GM23338 (cell line): Measurements from ENCODE around the gene RCE1. TPM values are rescaled to one million over a fixed set of nuclear protein-coding genes. Genes with fewer than 3 reads are reported as not detected.

Experiments
- ATAC-seq: fragments of 200-7000 bp; cut with Tn5 transposase; 3 replicates; pipeline ENCODE4 v1.9.1; 2020
- DNase-seq: peaks from one replicate; pipeline ENCODE4 v3.0.0-alpha.2; 2015; ENCODE audit warnings: low spot score
- H2AFZ ChIP-seq: fragments of 200-600 bp; sonication (generic); 2 replicates; pipeline ENCODE4 v1.8.0; 2016; ENCODE audit warnings: antibody characterized with exemption, mild to moderate bottlenecking, moderate library complexity
- H3F3A ChIP-seq: fragments of 200-600 bp; sonication (generic); replicated peaks from 2 replicates; pipeline ENCODE4 v1.8.0; 2017; ENCODE audit warnings: antibody characterized with exemption, mixed run types, low read depth
- H3K27ac ChIP-seq: fragments of 200-600 bp; sonication (generic); 2 replicates; pipeline ENCODE4 v1.6.1; 2016; ENCODE audit warnings: low read depth
- H3K27me3 ChIP-seq: fragments of 200-600 bp; sonication (generic); 2 replicates; pipeline ENCODE4 v1.8.0; 2016; ENCODE audit warnings: mild to moderate bottlenecking, mixed run types, moderate library complexity; ENCODE audit not compliant: insufficient read depth
- H3K36me3 ChIP-seq: fragments of 200-600 bp; sonication (generic); 2 replicates; pipeline ENCODE4 v1.8.0; 2016; ENCODE audit warnings: mild to moderate bottlenecking; ENCODE audit not compliant: insufficient read depth
- H3K4me1 ChIP-seq: fragments of 200-600 bp; sonication (generic); 2 replicates; pipeline ENCODE4 v1.8.0; 2016; ENCODE audit warnings: mild to moderate bottlenecking, moderate library complexity; ENCODE audit not compliant: insufficient read depth
- H3K4me2 ChIP-seq: fragments of 200-600 bp; sonication (generic); 2 replicates; pipeline ENCODE4 v1.7.1; 2017; ENCODE audit warnings: mixed run types
- H3K4me3 ChIP-seq: fragments of 200-600 bp; sonication (generic); 2 replicates; pipeline ENCODE4 v1.6.1; 2016; ENCODE audit warnings: mixed run types
- H3K79me2 ChIP-seq: fragments of 200-600 bp; sonication (generic); replicated peaks from 2 replicates; pipeline ENCODE4 v1.8.0; 2017; ENCODE audit warnings: mild to moderate bottlenecking; ENCODE audit not compliant: insufficient read depth
- H3K9me2 ChIP-seq: fragments of 200-600 bp; sonication (generic); 2 replicates; pipeline ENCODE4 v1.8.0; 2017; ENCODE audit not compliant: insufficient read depth
- H4K20me1 ChIP-seq: fragments of 200-600 bp; sonication (generic); replicated peaks from 2 replicates; pipeline ENCODE4 v1.8.0; 2017; ENCODE audit warnings: mild to moderate bottlenecking; ENCODE audit not compliant: insufficient read depth
- H3K27ac Mint-ChIP-seq: 2 replicates; pipeline ENCODE4 v1.8.0; 2020; ENCODE audit warnings: inconsistent platforms, mild to moderate bottlenecking, moderate library complexity, mixed read lengths
- H3K27me3 Mint-ChIP-seq: 3 replicates; pipeline ENCODE4 v1.8.0; 2022; ENCODE audit warnings: low read depth, mild to moderate bottlenecking, moderate library complexity, mixed read lengths, inconsistent platforms; ENCODE audit not compliant: insufficient read depth, poor library complexity
- H3K36me3 Mint-ChIP-seq: 3 replicates; pipeline ENCODE4 v1.8.0; 2021; ENCODE audit warnings: low read depth, mild to moderate bottlenecking, inconsistent platforms, moderate library complexity, mixed read lengths
- H3K4me1 Mint-ChIP-seq: 3 replicates; pipeline ENCODE4 v1.8.0; 2020; ENCODE audit warnings: mild to moderate bottlenecking, inconsistent platforms, mixed read lengths
- H3K4me3 Mint-ChIP-seq: 3 replicates; pipeline ENCODE4 v1.8.0; 2021; ENCODE audit warnings: moderate library complexity, mild to moderate bottlenecking, inconsistent platforms, mixed read lengths
- H3K9me3 Mint-ChIP-seq: 3 replicates; pipeline ENCODE4 v1.8.0; 2020; ENCODE audit warnings: moderate library complexity, mild to moderate bottlenecking, inconsistent platforms, mixed read lengths
- CREB1 ChIP-seq: fragments of 250-450 bp; sonication (Bioruptor Pico); IDR thresholded peaks from 2 replicates; pipeline ENCODE4 v1.5.0; 2020; ENCODE audit warnings: low read depth, mild to moderate bottlenecking, moderate library complexity
- CTCF ChIP-seq, 2 experiments: fragments of 200-600 bp in 1 of 2; sonication (generic) in 1 of 2; conservative IDR thresholded peaks; 2 replicates each; pipeline versions ENCODE4 v1.5.1 to v1.6.1; 2016 to 2017; ENCODE audit warnings: antibody characterized with exemption in 2 of 2, low read depth in 2 of 2, mild to moderate bottlenecking in 2 of 2, moderate library complexity in 1 of 2
- ETS1 ChIP-seq: IDR thresholded peaks from 2 replicates; pipeline ENCODE4 v1.6.1; 2016; ENCODE audit warnings: antibody characterized with exemption
- EZH2 ChIP-seq: fragments of 200-600 bp; sonication (generic); IDR thresholded peaks from one replicate; pipeline ENCODE4 v1.8.0; 2017; ENCODE audit warnings: antibody characterized with exemption, mild to moderate bottlenecking, low read depth; ENCODE audit not compliant: unreplicated experiment
- EZH2phosphoT487 ChIP-seq: fragments of 200-600 bp; sonication (generic); IDR thresholded peaks from one replicate; pipeline ENCODE4 v1.8.1; 2018; ENCODE audit warnings: antibody characterized with exemption; ENCODE audit not compliant: unreplicated experiment
- JUNB ChIP-seq: IDR thresholded peaks from one replicate; pipeline ENCODE4 v1.6.1; 2016; ENCODE audit warnings: antibody characterized with exemption; ENCODE audit not compliant: unreplicated experiment
- NANOG ChIP-seq: IDR thresholded peaks from 2 replicates; pipeline ENCODE4 v1.6.1; 2016; ENCODE audit warnings: antibody characterized with exemption, borderline replicate concordance
- POLR2AphosphoS5 ChIP-seq: IDR thresholded peaks from 2 replicates; pipeline ENCODE4 v1.6.1; 2016; ENCODE audit warnings: antibody characterized with exemption, low read depth
- REST ChIP-seq: IDR thresholded peaks from one replicate; pipeline ENCODE4 v1.6.1; 2018; ENCODE audit warnings: antibody characterized with exemption; ENCODE audit not compliant: unreplicated experiment
- STAT1 ChIP-seq: IDR thresholded peaks from one replicate; pipeline ENCODE4 v1.6.1; 2016; ENCODE audit warnings: antibody characterized with exemption; ENCODE audit not compliant: unreplicated experiment
- ZNF114 ChIP-seq: fragments of 250-450 bp; sonication (Bioruptor Pico); IDR thresholded peaks from 2 replicates; pipeline ENCODE4 v1.5.0; 2020; ENCODE audit warnings: mild to moderate bottlenecking, moderate library complexity
- ZNF331 ChIP-seq: fragments of 250-450 bp; sonication (Bioruptor Pico); IDR thresholded peaks from 2 replicates; pipeline ENCODE4 v1.5.0; 2020; ENCODE audit warnings: low read depth, mild to moderate bottlenecking, moderate library complexity
- ZNF462 ChIP-seq: fragments of 250-450 bp; sonication (Bioruptor Pico); IDR thresholded peaks from 2 replicates; pipeline ENCODE4 v1.5.0; 2020; ENCODE audit warnings: mild to moderate bottlenecking, moderate library complexity
- polyA plus RNA-seq: library from polyadenylated mRNA; unstranded; fragments of >200 nt; fragmentation: Nextera tagmentation; extraction: Ambion mirVana; gene quantifications from 2 replicates; pipeline ENCODE4 v1.2.1, GENCODE V29; 2016
- total RNA-seq: library from RNA; depleted of rRNA; stranded (reverse); fragments of >200 nt; shearing (Covaris generic); gene quantifications from 2 replicates; pipeline ENCODE4 v1.2.3, GENCODE V29; 2014

RCE1 gene
- total and polyA plus RNA-seq, 2 experiments from 2014 or later: 27.8 to 55.1 TPM

- H3K27ac ChIP-seq: no peak overlapping the region
- peaks cover 4% of the 10 kb centered on the region; the same call in 1 of the 2 replicates for H3K4me1 ChIP-seq
- no peaks in the 10 kb centered on the region for H3F3A ChIP-seq
- no peaks in the 10 kb centered on the region for H3K27me3 ChIP-seq
- DNase-seq (no peak), ATAC-seq (no peak)
- H2AFZ ChIP-seq: no peak overlapping the region
- peaks cover 4% of the 10 kb centered on the region for H3K27me3 Mint-ChIP-seq
- H3K4me3 ChIP-seq: no peak overlapping the region
- H3K9me3 Mint-ChIP-seq: no peaks in the 10 kb centered on the region
- peaks cover 30% of the 10 kb centered on the region for H3K4me1 Mint-ChIP-seq
- no peaks in the 10 kb centered on the region for H3K36me3 ChIP-seq
- no peaks in the 10 kb centered on the region; the same call in 2 of the 3 replicates for H3K36me3 Mint-ChIP-seq
- TF ChIP-seq REST (no peak), EZH2phosphoT487 (no peak), EZH2 (no peak), STAT1 (no peak), NANOG (no peak), CTCF (conservative IDR thresholded peaks at IDR 0.05; ENCODE audit: low read depth in 2 of 2) (no peak), ZNF114 (CRISPR knock-in tag) (no peak), ZNF331 (CRISPR knock-in tag) (no peak), ETS1 (no peak), ZNF462 (no peak), POLR2AphosphoS5 (no peak), CREB1 (no peak), JUNB (no peak)
- no peak overlapping the region for H3K27ac Mint-ChIP-seq
- H4K20me1 ChIP-seq: no peaks in the 10 kb centered on the region
- H3K79me2 ChIP-seq: no peaks in the 10 kb centered on the region
- no peak overlapping the region for H3K4me2 ChIP-seq
- no peak overlapping the region for H3K4me3 Mint-ChIP-seq
- no peaks in the 10 kb centered on the region for H3K9me2 ChIP-seq
These were observed 45.0 kb downstream of the RCE1 start for GRCh38 chr11:66888282-66888681.
